Lower leg skin (tissue), 4 donors: ENCODE results near the gene NR1H2. TPM values are rescaled to one million over a fixed set of nuclear protein-coding genes. Genes with fewer than 3 reads are reported as not detected.

ENCODE experiments used
- DNase-seq, 2 donors: peaks; one replicate each; pipeline ENCODE4 v3.0.0-alpha.2; 2019; ENCODE audit warnings: low spot score in 2 of 2
- H3K4me3 ChIP-seq: fragments of 200-600 bp; sonication (generic); 2 replicates; pipeline ENCODE4 v1.5.1; 2017; ENCODE audit warnings: mild to moderate bottlenecking, low read depth; ENCODE audit not compliant: poor library complexity, severe bottlenecking
- CTCF ChIP-seq, 3 donors: fragments of 450-650 bp; IDR thresholded peaks; one replicate each; pipeline ENCODE4 v1.5.1; 2016; ENCODE audit warnings: antibody characterized with exemption in 3 of 3, mild to moderate bottlenecking in 3 of 3, moderate library complexity in 2 of 3
- POLR2A ChIP-seq, 2 donors: fragments of 450-650 bp; IDR thresholded peaks; one replicate each; pipeline ENCODE4 v1.6.1; 2016 to 2017; ENCODE audit warnings: antibody characterized with exemption in 2 of 2, mild to moderate bottlenecking in 1 of 2, moderate library complexity in 1 of 2
- WGBS, 2 donors: methylation state at CpG; one replicate each; pipeline ENCODE4 v1.1.5; 2018; 5-methylcytosine and 5-hydroxymethylcytosine counted together
- intact Hi-C: fragments of 100-400 bp; cut with DNase I; formaldehyde crosslinking; loops from one replicate; pipeline ENCODE4 v1.15.0; 2023; ENCODE audit warnings: low total_unique reads
- total RNA-seq, 4 donors: library from RNA; depleted of rRNA; stranded (reverse); fragments of >200 nt; gene quantifications; one replicate each; pipeline ENCODE4 v1.1.0, GENCODE V29; 2016

Gene NR1H2
- total RNA-seq, 4 donors from 2014 or later = 83.1 to 112 (median 103) TPM

GRCh38 chr19:50398675-50399367 is 22.6 kb downstream of the NR1H2 start:
- TF ChIP-seq CTCF (IDR thresholded peaks at IDR 0.05) (no peak), POLR2A (IDR thresholded peaks at IDR 0.05) (no peak)
- H3K4me3 ChIP-seq = no peak overlapping the region
- intact Hi-C loops = no loop called here
- 87 to 92% methylated on average over 13 of the region's 13 CpGs for WGBS, 2 donors
- DNase-seq = no peak

- H3K4me3 ChIP-seq = no peak overlapping the region
- DNase-seq = no peak
- WGBS, 2 donors = 97 to 98% methylated on average over 10 of the region's 10 CpGs
- intact Hi-C loops = no loop called here
- TF ChIP-seq CTCF (IDR thresholded peaks at IDR 0.05) = no peak
- no peak for TF ChIP-seq POLR2A (IDR thresholded peaks at IDR 0.05)
These were observed 23.1 kb downstream of the NR1H2 start for GRCh38 chr19:50399368-50399745.

GRCh38 chr19:50401605-50402450 is 25.6 kb downstream of the NR1H2 start:
- WGBS, 2 donors = 93 to 94% methylated on average over 30 to 46 of the region's 48 CpGs
- DNase-seq = no peak
- TF ChIP-seq CTCF (IDR thresholded peaks at IDR 0.05) (no peak), POLR2A (IDR thresholded peaks at IDR 0.05) (no peak)
- no peak overlapping the region for H3K4me3 ChIP-seq
- intact Hi-C loops = no loop called here

GRCh38 chr19:50402544-50403301 is 26.5 kb downstream of the NR1H2 start:
- no peak for DNase-seq
- 96 to 99% methylated on average over 32 to 39 of the region's 41 CpGs for whole genome bisulfite sequencing, 2 donors
- intact Hi-C loops = no loop called here
- no peak overlapping the region for H3K4me3 ChIP-seq
- no peak for TF ChIP-seq POLR2A (IDR thresholded peaks at IDR 0.05)
- TF ChIP-seq CTCF (IDR thresholded peaks at IDR 0.05) = no peak

GRCh38 chr19:50406156-50406820 is 30.0 kb downstream of the NR1H2 start:
- intact Hi-C loops = no loop called here
- TF ChIP-seq CTCF (IDR thresholded peaks at IDR 0.05) (no peak), POLR2A (IDR thresholded peaks at IDR 0.05) (no peak)
- H3K4me3 ChIP-seq = no peak overlapping the region
- no peak for DNase-seq
- WGBS, 2 donors = 92 to 93% methylated on average over 21 to 22 of the region's 22 CpGs
